ENCODE data around the gene SYT14. TPM values are rescaled to one million over a fixed set of nuclear protein-coding genes. Genes with fewer than 3 reads are reported as not detected.

Gene SYT14
- polyA plus RNA-seq, 1 experiment, result 1.5 TPM

GRCh38 chr1:210117198-210117597 lies 179.2 kb downstream of the SYT14 start:
- POLR2A ChIA-PET, result interaction anchor here (1.0 kb wide), 1 partner anchor 249 kb away, joined by 3 read pairs; no protein-coding TSS in a partner anchor
- no peak for DNase-seq (ENCODE audit: low read depth)
- Histone ChIP-seq H3K4me3 (ENCODE audit: low read depth, low read length) (no peak overlapping the region), H3K27me3 (ENCODE audit: control insufficient read depth, insufficient read depth, low read length) (no peaks in the 10 kb centered on the region), H3K36me3 (ENCODE audit: control insufficient read depth, insufficient read depth, low read length) (no peaks in the 10 kb centered on the region)
- CTCF ChIA-PET, result no interaction called here
- TF ChIP-seq CTCF (IDR thresholded peaks at IDR 0.05; ENCODE audit: insufficient read depth, low read depth, low read length), result no peak

- POLR2A ChIA-PET, result interaction anchor here (1.0 kb wide), 1 partner anchor 249 kb away, joined by 3 read pairs; no protein-coding TSS in a partner anchor
- DNase-seq (ENCODE audit: low read depth), result no peak
- Histone ChIP-seq H3K27me3 (ENCODE audit: control insufficient read depth, insufficient read depth, low read length) (no peaks in the 10 kb centered on the region), H3K36me3 (ENCODE audit: control insufficient read depth, insufficient read depth, low read length) (no peaks in the 10 kb centered on the region), H3K4me3 (ENCODE audit: low read depth, low read length) (no peak overlapping the region)
- TF ChIP-seq CTCF (IDR thresholded peaks at IDR 0.05; ENCODE audit: insufficient read depth, low read depth, low read length), result no peak
- CTCF ChIA-PET, result no interaction called here
These were observed 179.7 kb downstream of the SYT14 start for GRCh38 chr1:210117681-210118170.

- Histone ChIP-seq H3K36me3 (ENCODE audit: control insufficient read depth, insufficient read depth, low read length) (no peaks in the 10 kb centered on the region), H3K4me3 (ENCODE audit: low read depth, low read length) (no peak overlapping the region), H3K27me3 (ENCODE audit: control insufficient read depth, insufficient read depth, low read length) (no peaks in the 10 kb centered on the region)
- no peak for DNase-seq (ENCODE audit: low read depth)
- CTCF ChIA-PET, result no interaction called here
- TF ChIP-seq CTCF (IDR thresholded peaks at IDR 0.05; ENCODE audit: insufficient read depth, low read depth, low read length), result no peak
- POLR2A ChIA-PET, result no interaction called here
These were observed 185.4 kb downstream of the SYT14 start for GRCh38 chr1:210123383-210123782.

- Histone ChIP-seq H3K36me3 (ENCODE audit: control insufficient read depth, insufficient read depth, low read length) (no peaks in the 10 kb centered on the region), H3K4me3 (ENCODE audit: low read depth, low read length) (no peak overlapping the region), H3K27me3 (ENCODE audit: control insufficient read depth, insufficient read depth, low read length) (no peaks in the 10 kb centered on the region)
- no peak for TF ChIP-seq CTCF (IDR thresholded peaks at IDR 0.05; ENCODE audit: insufficient read depth, low read depth, low read length)
- ChIA-PET POLR2A (no interaction called here), CTCF (interaction anchor here (0.6 kb wide), 1 partner anchor 237 kb away, joined by 3 read pairs; no protein-coding TSS in a partner anchor)
- DNase-seq (ENCODE audit: low read depth), result peak; percentile 32
These were observed 186.0 kb downstream of the SYT14 start for GRCh38 chr1:210123924-210124589.

- DNase-seq (ENCODE audit: low read depth), result peak; percentile 16
- Histone ChIP-seq H3K4me3 (ENCODE audit: low read depth, low read length) (no peak overlapping the region), H3K36me3 (ENCODE audit: control insufficient read depth, insufficient read depth, low read length) (no peaks in the 10 kb centered on the region), H3K27me3 (ENCODE audit: control insufficient read depth, insufficient read depth, low read length) (no peaks in the 10 kb centered on the region)
- CTCF ChIA-PET, result no interaction called here
- POLR2A ChIA-PET, result no interaction called here
- no peak for TF ChIP-seq CTCF (IDR thresholded peaks at IDR 0.05; ENCODE audit: insufficient read depth, low read depth, low read length)
These were observed 186.7 kb downstream of the SYT14 start for GRCh38 chr1:210124736-210125135.
